Cardiac septum (tissue), 1 donor: ENCODE data around the gene CCDC88C. TPM values are rescaled to one million over a fixed set of nuclear protein-coding genes. Genes with fewer than 3 reads are reported as not detected.

Experiments
- DNase-seq: peaks from one replicate; pipeline ENCODE4 v3.0.0-alpha.2; 2020; ENCODE audit warnings: low spot score
- intact Hi-C: fragments of 100-400 bp; cut with DNase I; formaldehyde crosslinking; loops from one replicate; pipeline ENCODE4 v1.14.0; 2022
- total RNA-seq: library from RNA; stranded (reverse); fragmentation: NEBNext Ultra II Directional; extraction: Animal tissue kit (Norgen Biotek cat#: 25700); gene quantifications from one replicate; pipeline ENCODE4 v1.2.1, GENCODE V29; 2021
- donor health status: DM: no; HTN: no; CAD: no.

CCDC88C gene
- total RNA-seq, 1 donor from 2014 or later, result 2.6 TPM

DNA sequence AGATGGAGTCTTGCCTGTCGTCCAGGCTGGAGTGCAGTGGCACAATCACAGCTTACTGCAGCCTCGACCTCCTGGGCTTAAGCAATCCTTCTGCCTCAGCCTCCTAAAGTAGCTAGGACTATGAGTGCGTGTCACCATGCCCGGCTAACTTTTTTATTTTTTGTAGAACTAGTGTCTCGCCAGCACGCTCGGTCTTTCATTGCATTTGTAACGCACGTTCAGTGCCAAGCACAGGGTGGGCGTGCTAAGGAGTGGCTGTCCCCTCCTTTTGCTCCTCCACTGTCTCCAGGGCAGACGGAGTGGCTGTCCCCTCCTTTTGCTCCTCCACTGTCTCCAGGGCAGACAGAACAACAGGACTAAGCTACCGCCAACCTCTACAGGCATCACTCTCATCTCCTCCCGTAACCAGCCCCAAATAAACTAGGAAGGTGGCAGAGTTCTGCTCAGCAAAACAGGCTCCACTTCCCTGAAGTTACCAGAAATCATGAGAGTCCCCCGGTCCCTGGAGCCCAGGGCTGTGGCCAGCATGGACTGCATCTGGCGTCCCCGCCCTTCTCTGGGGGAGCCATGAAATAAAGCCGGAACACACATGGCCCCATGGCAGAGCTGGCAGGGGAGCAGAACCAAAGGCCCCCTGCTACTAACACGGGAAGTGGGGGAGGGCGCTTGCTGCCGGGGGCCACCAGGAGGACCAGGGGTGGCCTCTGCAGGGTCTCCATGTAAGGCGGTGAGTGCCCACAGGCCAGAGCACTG, 60.2 kb downstream of the CCDC88C start:
- DNase-seq, result no peak
- intact Hi-C loops, result no loop called here

DNA sequence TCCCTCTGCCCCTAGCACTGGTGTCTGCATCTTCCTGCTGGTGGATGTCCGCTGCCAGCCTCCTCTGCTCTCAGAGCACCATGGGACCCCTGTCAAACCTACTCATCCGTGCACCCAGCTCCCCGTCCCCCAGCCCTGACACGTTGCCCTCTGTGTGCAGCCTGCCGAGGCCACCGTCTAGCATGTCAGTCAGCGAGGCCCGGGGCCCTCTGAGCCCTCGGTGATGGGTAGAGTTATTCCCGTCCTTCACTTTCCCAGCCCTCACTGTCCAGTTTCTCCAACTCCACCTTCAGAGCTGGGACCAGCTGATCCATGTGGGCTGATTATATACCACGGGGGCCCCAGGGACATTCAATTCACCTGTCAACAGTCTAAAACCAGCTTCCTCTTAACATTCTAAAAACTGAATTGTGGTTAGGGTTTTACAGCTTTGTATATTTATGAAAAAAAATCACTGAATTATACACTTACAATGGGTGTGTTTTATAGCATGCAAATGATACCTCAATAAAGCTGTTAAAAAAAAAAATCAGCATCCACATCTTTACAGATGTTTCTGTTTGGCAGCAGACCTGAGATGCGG, 61.3 kb downstream of the CCDC88C start:
- DNase-seq, result no peak
- intact Hi-C loops, result no loop called here

DNA sequence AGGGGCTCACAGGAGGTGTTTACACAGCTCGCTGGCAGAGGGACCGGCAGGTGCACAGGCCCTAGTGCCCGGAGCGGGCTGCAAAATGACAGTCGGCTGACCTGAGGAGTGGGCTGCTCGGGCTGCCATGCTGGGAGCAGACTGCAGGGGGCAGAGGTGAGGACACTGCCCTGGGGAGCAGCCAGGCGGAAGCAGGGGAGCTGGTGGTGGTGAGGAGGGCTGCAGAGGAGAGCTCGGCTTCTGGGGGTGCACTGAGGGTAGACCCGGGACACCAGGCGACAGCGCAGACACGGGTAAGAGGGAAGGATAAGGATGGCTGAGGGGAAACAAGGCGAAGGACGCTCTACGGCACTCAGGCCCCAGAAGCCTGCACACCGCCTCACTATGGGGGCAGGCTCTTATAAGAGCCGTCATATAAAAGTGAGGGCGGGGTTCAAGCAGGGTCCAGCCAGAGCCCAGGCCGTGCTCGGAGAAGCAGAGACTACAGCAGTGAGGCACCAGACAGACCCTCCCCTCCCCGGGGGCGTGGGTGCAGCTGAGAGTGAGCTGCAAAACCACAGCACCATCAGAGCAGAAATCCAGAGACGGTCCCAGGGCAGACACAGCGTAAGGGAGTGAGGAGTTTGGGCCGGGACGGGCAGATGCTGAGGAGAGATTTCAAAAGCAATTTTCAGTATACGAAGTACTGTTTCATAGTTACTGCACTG, 62.5 kb downstream of the CCDC88C start:
- DNase-seq, result no peak
- intact Hi-C loops, result no loop called here

DNA sequence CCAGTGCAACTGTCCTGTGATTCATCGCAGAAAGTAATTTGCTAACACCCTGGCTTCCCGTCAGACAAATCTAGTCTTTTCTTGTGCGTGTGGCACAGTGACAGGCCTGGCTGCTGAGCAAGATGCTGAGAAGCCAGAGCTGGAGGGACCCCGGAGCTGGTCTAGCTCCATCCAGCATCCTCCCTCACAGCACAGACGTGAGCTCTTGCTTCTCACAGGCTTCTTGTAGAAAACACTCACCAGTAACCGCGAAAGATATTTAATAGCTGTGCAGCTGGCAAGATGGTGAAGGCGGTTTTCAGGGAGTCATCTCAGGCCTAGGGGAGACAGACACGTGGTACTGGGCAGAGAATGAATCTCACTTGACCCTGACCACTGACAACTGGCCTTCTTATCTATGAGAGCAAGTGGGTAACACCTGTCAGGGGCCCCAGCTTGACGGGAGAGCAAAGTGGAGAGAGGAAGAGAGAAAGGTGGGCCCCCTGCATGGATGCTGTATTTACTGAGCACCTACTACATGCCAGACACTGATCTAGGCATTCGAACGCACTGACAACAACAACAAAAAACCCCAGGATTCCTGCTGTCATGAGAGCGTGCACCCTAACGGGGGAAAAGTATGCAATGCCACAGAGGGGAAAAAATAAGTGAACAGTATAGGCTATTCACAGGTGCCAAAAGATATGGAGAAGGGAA, 63.3 kb downstream of the CCDC88C start:
- intact Hi-C loops, result no loop called here
- DNase-seq, result no peak

DNA sequence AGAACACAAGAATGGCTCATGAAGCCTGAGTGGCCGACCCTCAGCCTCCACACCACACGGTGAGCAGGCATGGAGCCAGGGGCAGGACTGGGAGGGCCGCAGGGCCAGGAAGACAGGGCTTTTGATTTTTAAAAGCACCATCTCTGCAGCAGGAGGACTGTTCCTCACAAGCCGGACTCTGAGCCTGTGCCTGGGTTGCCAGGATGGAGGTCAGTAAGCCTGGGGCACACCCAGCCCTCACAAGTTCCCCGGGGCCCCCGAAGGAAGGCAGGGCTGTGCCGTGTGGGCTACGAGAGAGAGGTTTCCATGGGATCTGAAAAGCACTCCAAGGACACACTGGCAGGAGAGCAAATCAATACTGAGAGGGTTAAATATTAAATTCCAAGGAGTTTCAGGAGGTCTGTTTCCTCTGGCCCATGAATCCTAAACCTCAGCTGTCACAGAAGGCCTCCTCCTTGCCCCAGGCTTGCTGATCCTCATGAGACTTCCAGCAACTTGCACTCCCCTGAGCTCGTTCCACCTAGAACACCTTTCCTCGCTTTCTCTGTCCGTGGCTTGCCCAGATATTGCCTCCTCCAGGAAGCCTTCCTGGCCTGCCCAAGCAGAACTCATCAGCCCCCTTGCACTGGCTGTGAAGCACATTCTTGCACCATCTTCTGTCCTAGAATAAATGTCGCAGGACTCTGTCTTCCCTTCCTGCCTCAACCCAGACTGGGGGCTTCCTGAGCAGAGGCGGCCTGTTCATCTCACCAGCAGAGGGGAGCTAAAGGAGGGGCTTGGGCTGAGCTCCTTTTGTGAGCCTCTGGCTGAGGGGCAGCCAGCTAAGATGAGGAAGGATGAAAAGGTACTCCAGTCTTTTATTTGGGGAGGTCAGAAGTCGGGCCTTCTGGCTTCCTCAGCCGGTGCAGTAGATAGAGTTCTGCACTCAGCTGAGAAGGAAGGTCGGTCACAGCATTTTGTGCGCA, 64.6 kb downstream of the CCDC88C start:
- intact Hi-C loops, result no loop called here
- no peak for DNase-seq

DNA sequence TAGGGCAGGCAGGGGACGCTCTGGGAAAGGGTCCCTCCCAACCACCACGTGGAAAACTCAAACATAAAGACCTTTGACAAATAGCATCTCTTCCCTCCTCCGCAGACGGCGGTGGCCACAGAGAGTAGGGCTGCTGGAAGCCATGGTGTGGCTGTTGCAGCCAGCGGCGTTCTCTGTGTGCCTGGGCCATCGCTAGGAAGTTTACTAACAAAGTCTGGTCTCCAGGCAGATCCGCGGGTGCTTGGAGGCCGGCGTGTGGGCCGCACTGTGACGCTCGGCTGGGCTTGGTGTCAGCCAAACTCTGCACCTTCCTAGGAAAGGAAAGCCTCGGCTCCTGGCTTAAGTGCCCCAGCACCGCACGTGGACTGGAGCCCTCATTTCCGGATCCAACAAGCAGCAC, 65.6 kb downstream of the CCDC88C start:
- DNase-seq, result no peak
- intact Hi-C loops, result no loop called here

DNA sequence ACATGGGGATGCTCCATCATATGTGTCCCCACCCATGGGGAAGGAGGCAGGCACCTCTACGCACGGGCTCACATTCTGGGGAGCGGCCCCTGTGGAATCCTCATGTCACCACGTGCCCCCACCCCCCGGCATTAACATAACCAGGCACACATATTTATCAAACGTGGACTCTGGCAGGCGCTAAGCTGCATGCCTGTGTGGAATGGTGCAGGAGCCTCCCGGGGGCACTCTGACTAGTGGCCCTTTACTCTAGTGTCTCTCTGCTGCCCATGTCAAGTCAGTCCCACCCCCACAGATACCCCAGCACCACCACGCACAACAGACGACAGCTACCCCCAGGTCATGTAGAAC, 66.1 kb downstream of the CCDC88C start:
- DNase-seq, result no peak
- intact Hi-C loops, result no loop called here

DNA sequence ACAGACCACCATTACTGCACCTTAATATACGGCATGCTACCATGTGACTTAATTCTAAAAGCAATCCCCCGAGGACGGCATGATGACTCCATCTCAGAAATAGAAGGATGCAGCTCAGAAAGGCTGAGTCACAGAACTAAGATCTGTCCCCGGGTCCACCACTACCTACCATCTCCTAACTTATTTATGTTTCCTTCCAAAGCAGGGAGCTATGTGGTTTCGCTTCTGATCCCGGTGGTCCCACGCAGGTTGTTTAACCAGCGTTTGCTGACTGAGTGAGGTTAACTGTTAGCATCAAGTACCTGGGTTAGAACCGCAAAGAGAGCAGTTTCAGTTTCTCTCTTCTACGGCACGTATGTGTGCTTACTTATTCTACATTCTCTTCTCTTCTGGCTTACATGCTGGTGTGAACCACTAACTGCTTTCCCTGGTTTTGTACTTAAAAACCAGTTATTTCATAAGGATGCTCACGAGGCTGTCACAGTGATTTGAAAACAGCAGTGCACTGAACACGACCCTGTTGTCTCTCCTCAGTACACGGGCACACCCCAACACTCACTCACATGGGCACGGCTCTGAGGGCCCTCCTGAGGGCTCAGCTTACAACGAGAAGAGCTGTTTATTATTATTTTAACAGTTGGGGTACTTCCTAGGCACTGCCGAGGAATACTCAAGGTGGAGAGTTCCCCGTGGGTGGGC, 66.7 kb downstream of the CCDC88C start:
- intact Hi-C loops, result no loop called here
- no peak for DNase-seq

DNA sequence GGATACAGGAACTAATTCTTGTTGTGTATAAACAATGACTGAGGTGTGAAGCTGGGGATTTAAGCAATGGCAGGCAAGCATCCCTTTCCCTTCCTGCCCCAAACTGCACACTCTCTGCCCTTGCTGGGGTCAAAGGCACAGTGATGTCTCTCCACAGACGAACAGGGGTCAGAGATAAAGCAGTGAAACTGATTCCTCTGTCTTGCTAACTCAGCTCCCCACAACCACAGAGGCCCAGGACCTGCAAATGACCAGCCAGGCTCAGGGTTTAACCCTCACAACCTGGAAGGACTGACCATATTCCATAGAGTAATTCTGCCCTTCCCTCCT, 67.2 kb downstream of the CCDC88C start:
- no peak for DNase-seq
- intact Hi-C loops, result no loop called here

DNA sequence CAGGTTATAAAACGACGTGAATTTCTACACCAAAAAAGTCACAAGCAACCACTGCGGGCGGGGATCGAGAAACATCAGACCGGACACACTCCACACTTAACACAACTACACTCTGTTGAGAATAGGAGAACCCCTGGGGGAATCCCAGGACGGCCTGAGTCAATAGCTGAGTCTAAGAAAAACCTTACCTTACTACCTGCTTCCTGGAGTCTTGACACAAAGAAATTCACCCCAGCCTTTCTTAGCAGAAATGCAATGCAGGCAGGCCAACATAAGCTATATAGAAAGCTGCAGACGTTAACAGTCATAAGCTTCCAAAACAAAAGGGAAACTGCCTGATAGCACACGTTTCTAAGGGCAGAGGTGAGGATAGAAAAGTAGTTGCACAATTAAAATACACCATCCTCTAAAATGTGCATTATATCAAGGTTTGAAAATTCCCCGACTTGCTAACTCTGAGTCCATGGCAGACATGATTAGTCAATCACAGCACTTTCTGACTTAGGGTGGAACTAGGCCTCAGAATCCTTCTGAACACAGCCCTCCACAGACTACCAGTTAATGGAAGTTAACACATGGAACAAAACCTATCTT, 68.0 kb downstream of the CCDC88C start:
- DNase-seq, result no peak
- intact Hi-C loops, result no loop called here

DNA sequence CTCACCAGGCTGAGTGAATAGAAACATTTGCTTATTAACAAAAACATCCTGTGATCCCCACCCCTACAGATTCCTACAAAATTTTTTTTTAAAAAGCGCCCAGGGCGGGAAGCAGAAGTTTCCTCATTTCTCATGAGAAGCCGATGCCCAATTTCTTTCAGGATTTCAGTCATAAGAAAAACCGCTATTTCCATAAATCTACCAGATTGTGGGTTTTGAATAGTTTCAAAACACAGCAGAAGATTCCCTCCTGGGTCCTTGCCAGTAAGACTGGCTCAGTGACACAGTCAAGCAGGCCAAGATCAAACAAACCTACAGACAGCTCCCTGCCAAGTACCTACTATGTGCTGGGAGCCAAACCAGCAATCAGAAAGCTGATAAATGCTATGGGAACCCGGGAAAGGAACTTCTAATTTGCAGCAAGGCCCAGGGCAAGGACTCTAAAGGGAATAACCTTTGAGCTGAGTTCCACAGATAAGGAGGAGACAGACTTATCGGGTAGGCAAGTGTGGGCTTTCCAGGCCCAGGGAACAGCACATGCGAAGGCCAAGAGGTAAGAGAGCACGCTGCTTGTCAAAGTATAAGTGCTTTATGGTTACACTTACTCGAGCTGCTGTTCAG, 68.7 kb downstream of the CCDC88C start:
- intact Hi-C loops, result no loop called here
- no peak for DNase-seq

DNA sequence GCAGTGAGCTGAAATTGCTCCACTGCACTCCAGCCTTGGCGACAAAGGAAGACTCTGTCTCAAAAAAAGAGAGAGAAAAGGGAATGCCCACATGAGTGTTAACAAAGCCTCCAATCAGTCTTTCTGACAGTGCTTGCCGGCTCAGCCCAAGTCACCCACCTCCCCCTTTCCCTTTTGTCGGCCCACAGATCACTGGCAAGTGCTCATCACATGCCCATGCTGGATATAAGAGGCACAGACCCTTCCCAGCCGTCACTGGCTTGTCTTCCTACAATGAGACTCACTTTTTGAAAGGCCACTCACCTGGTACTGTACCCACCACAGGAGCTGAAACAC, 70.8 kb downstream of the CCDC88C start:
- DNase-seq, result no peak

DNA sequence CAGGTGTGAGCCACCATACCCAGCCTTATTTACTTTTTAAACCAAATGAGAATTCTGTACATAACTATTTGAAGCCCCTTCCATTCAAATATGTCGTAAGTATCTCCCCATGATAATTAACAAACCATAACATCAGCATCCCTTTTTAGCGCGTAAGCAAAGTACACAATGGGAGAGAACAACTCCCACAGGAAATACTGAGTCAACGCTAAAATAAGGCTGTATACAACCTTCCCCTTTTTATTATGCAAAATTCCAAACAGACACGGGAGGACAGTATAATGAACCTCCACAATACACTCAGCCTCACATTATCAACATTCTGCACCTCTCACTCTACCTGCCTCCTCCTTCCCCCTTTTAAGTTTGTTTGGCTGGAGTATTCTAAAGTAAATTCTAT, 73.5 kb downstream of the CCDC88C start:
- DNase-seq, result no peak
- intact Hi-C loops, result no loop called here

More for the DNA sequence above, 70.8 kb downstream of the CCDC88C start:
- intact Hi-C loops, result no loop called here

DNA sequence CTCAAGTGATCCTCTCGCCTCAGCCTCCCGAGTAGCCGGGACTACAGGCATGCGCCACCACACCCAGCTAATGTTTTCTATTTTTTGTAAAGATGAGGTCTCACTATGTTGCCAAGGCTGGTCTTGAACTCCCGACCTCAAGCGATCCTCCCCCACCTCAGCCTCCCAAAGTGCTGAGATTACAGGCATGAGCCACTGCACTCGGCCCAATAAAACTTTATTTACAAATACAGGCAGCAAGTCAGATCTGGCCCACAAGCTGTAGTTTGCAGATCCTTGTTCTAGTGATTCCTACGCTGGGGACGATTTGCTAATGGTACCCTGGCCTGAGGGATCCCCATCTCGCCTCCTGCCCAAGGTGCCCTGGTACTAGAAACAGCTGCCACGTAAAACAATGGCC, 74.6 kb downstream of the CCDC88C start:
- DNase-seq, result no peak

DNA sequence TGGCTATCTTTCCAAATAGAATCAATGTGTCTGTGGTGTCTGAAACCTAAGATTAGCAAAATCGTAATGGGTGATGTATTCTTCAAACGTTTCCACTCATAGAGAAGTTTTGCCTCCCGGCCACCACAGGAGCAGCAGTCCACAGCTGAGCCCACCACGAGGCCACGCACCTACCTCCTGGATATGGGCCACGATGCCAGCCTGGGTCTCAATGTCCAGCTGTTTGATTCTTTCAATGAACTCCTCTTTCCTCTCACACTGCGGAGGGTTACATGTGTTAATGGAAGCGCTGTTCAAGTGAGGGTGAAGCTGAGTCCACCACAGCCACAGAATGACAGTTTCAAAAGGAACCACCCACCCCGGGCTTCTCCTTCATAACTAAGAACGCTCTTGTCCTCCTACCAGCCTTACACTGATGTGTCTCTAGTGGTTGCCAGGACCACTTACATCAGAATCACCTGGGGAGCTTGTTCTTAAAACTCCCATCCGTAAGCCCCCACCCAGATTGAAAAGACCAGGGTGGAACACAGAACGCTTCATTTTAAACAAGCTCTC, 75.3 kb downstream of the CCDC88C start:
- intact Hi-C loops, result no loop called here
- no peak for DNase-seq

More for the DNA sequence above, 74.6 kb downstream of the CCDC88C start:
- intact Hi-C loops, result no loop called here

DNA sequence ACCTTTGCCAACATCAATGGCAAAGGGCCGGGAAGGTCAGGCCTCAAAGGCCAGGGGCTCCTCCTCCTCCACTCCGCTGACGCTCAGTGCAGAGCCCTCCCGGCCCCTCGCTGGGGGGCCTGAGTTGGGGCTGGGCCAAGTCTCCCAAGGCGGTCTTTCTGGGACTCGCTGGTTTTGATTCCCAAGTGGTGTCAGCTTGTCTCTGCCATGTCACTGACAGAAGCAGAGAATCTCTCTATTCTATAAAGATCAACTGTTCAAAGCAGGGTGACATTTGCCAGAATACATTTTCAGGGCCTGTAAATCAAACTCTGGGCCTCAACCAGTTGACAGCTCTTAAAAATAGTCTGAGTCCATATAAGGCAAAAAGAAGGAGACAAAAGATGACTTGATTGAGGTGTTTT, 75.9 kb downstream of the CCDC88C start:
- intact Hi-C loops, result no loop called here
- DNase-seq, result no peak

DNA sequence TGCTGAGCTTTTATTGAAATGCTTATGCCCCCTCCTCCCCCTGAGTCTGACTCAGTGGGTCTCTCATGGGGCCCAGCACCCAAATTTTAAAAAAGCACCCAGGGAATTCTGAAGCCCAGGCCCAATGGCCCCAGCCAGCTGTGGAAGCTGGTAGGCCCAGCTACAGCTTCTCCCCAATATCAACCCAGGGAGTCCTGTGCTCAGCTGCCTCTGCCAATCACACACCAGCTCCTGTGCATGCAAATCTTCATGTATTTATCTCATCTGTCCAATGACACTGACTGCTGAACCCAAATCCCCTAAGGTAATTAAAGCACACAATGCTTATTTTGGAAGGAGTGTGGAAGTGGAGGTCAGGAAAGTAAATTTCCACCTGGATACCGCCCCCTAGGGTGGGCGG, 76.3 kb downstream of the CCDC88C start:
- intact Hi-C loops, result no loop called here
- DNase-seq, result no peak
